ENCODE results near the gene NEUROD2.

The NEUROD2 gene

DNA sequence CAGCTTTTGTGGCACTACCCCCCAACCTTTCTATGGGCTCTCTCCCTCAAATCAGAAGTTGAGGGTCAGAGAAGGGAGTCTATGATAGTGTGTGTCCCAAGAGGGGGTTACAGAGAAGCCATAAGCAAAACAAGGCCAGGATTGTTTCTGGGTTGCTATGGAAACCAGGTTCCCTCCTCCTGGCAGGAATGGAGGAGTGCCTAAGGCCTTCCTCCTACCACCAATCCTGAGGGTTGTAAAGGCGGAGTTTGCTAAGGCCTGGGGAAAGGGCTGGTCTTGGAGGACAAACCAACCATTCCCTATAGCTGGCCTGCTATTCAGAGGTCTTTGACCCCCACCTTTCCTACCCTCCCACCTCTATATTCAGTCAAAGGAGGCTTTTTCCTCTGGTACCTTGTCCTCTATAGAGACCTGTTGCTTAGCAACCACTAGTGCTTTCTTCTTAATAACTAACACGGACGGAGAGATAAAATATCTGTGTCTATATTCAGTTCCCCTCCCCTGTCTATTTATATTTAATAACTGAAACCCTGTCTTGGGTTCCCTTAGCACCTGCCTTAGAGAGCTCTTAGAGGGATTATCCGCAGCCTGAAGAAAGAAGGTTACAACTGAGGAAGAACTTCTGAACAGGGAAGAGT lies 43.4 kb downstream of the NEUROD2 start:
- in situ Hi-C loops (cut with MboI; ENCODE audit: low sequenced_read_pairs, unreplicated experiment), result no loop called here
- TF ChIP-seq, protein P1, sequence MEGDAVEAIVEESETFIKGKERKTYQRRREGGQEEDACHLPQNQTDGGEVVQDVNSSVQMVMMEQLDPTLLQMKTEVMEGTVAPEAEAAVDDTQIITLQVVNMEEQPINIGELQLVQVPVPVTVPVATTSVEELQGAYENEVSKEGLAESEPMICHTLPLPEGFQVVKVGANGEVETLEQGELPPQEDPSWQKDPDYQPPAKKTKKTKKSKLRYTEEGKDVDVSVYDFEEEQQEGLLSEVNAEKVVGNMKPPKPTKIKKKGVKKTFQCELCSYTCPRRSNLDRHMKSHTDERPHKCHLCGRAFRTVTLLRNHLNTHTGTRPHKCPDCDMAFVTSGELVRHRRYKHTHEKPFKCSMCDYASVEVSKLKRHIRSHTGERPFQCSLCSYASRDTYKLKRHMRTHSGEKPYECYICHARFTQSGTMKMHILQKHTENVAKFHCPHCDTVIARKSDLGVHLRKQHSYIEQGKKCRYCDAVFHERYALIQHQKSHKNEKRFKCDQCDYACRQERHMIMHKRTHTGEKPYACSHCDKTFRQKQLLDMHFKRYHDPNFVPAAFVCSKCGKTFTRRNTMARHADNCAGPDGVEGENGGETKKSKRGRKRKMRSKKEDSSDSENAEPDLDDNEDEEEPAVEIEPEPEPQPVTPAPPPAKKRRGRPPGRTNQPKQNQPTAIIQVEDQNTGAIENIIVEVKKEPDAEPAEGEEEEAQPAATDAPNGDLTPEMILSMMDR (IDR thresholded peaks at IDR 0.05; ENCODE audit: borderline replicate concordance, control extremely low read depth, extremely low read depth, insufficient read depth, missing control alignments), result no peak
- no peak for DNase-seq (ENCODE audit: low spot score)

DNA sequence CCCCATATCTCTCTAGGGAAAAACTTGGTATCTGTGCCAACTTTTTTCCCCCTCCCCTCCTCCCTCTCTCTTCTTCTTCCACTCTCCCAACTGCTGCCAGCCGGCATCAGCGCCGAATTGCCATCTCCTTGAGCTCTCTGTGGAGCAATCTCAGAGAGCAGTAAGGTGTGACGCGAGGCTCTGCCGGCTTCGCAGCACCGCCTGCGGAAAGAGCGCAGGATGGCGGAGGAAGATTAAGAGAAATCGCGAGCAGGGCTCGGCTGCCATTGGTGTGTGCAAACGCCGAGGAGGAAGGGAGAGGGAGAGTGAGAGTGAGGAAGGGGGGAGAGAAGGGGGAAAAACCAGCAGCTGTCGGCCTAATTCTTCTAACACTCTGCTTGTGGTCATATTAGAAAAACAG lies 44.2 kb downstream of the NEUROD2 start:
- in situ Hi-C loops (cut with MboI; ENCODE audit: low sequenced_read_pairs, unreplicated experiment), result no loop called here

DNA sequence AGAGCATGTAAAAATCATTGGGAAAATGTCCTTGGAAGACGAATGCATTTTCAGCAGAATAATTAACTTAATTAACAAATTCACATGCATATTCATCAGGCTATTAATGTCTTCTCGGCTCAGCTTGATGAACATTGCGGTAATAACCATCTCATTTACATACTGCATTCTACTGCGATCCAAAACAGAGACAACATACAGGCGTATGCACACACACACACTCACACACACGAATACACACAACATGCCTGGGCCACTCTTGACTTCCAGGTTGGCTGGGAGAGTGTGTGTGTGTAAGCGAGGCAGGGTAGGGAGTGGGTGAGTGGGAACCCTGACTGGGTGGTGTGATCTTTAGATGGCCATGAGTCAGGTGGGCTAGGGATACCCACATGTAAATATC lies 44.7 kb downstream of the NEUROD2 start:
- TF ChIP-seq, protein P1 (IDR thresholded peaks at IDR 0.05; ENCODE audit: borderline replicate concordance, control extremely low read depth, extremely low read depth, insufficient read depth, missing control alignments), result no peak
- in situ Hi-C loops (cut with MboI; ENCODE audit: low sequenced_read_pairs, unreplicated experiment), result no loop called here
- no peak for DNase-seq (ENCODE audit: low spot score)

More for the DNA sequence above, 44.2 kb downstream of the NEUROD2 start:
- TF ChIP-seq, protein P1 (IDR thresholded peaks at IDR 0.05; ENCODE audit: borderline replicate concordance, control extremely low read depth, extremely low read depth, insufficient read depth, missing control alignments), result no peak
- no peak for DNase-seq (ENCODE audit: low spot score)

DNA sequence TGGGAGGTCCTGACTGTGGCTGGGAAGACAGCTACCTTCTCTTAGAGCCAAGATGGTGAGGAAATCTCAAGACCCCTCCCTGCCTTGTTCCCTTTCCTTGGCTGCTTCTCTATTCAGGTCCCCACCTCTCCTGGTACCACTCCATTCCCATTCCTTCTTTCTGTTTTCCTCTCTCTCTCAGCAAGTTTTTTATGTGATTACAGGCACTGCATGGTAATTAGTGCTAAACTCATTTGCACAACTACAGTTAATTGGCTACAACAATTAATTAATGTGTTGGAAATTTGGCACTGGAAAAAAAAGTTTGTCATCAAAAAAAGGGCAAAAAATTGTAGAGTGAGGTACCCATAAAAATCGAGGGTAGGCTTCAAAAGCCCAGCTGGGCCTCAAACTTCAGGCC lies 45.3 kb downstream of the NEUROD2 start:
- TF ChIP-seq, protein P1 (IDR thresholded peaks at IDR 0.05; ENCODE audit: borderline replicate concordance, control extremely low read depth, extremely low read depth, insufficient read depth, missing control alignments), result no peak
- in situ Hi-C loops (cut with MboI; ENCODE audit: low sequenced_read_pairs, unreplicated experiment), result no loop called here
- DNase-seq (ENCODE audit: low spot score), result no peak

DNA sequence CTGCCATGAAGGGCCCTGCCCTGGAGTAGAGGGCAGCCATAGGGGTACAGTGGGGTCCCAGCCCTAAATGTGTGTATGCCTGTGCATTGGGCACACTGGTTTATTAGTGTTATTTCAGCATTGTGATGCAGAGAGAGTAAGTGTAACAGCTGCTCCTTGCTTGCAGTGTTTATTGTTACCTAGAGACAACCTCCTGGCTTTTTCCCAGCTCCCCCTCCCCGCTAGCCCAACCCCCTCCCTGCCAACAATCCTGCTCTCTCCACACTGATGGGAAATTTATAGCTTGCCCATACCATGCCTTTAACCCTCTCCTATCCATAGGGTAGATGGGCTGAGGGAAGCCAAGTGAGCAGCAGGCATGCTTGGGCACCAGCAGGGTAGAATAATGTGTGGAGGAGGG lies 51.3 kb downstream of the NEUROD2 start:
- no peak for DNase-seq (ENCODE audit: low spot score)
- TF ChIP-seq, protein P1 (IDR thresholded peaks at IDR 0.05; ENCODE audit: borderline replicate concordance, control extremely low read depth, extremely low read depth, insufficient read depth, missing control alignments), result no peak
- in situ Hi-C loops (cut with MboI; ENCODE audit: low sequenced_read_pairs, unreplicated experiment), result loop anchor here (10.0 kb wide), 1 partner anchor 62 kb away; no protein-coding TSS in a partner anchor

DNA sequence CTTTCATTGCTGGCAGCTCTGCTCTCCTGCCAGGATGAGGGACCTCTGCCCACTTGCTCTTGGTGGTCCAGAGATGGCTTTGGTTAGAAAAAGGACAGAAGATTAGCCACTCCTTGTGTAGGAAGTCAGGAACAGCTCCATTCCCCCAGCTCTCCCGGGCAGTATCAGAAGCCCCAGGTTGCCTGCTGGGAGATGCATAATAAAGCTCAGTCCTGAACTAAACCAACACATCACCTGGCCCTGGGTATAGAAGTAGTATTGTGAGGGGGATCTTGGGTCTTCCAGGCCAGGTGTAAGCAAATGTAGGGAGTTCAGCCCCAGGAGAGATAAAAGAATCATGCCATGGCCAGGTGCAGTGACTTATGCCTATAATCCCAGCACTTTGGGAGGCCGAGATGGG lies 52.4 kb downstream of the NEUROD2 start:
- TF ChIP-seq, protein P1 (IDR thresholded peaks at IDR 0.05; ENCODE audit: borderline replicate concordance, control extremely low read depth, extremely low read depth, insufficient read depth, missing control alignments), result no peak
- no peak for DNase-seq (ENCODE audit: low spot score)
- in situ Hi-C loops (cut with MboI; ENCODE audit: low sequenced_read_pairs, unreplicated experiment), result loop anchor here (10.0 kb wide), 1 partner anchor 61 kb away; no protein-coding TSS in a partner anchor
